Measurements from ENCODE around the gene UBE2A.

The UBE2A gene

DNA sequence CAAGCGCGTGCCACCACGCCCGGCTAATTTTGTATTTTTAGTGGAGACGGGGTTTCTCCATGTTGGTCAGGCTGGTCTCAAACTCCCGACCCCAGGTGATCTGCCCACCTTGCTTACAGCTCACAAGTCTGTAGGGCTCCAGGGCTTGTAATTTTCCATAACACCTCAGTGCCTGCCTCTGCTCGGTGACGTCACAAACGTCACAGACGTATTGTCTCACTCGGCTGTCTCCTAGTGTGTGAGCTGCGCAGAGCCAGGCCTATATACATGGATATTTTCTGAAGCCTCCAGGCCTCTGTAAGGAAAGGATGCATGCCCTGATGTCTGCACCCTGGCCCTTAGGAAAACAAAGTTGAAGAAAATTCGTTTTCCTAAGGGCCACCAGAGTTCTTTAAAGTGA lies 40.4 kb downstream of the UBE2A start:
- DNase-seq, result no peak

GRCh38 chrX:119617517-119618164 lies 43.3 kb downstream of the UBE2A start:
- no peak for DNase-seq

DNA sequence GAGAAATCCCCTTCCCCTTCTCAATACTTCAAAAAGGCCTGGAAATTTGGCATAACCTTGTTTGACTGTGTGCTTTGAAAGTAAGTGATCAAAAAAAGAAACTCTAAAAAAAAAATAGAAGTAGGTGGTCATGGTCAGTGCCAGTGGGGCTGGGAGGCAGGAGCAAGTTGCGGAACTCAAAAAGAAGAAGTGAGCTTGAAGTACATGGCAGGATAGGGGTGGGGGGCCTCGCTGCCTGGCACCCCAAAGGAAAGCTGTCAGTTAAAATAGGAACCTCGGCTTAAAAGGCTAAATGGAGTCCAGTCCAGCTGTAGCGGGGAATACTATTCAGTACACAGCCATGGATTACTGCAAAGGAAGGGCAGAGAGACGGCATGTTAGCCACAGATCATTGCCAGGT lies 44.1 kb downstream of the UBE2A start:
- DNase-seq, result no peak

DNA sequence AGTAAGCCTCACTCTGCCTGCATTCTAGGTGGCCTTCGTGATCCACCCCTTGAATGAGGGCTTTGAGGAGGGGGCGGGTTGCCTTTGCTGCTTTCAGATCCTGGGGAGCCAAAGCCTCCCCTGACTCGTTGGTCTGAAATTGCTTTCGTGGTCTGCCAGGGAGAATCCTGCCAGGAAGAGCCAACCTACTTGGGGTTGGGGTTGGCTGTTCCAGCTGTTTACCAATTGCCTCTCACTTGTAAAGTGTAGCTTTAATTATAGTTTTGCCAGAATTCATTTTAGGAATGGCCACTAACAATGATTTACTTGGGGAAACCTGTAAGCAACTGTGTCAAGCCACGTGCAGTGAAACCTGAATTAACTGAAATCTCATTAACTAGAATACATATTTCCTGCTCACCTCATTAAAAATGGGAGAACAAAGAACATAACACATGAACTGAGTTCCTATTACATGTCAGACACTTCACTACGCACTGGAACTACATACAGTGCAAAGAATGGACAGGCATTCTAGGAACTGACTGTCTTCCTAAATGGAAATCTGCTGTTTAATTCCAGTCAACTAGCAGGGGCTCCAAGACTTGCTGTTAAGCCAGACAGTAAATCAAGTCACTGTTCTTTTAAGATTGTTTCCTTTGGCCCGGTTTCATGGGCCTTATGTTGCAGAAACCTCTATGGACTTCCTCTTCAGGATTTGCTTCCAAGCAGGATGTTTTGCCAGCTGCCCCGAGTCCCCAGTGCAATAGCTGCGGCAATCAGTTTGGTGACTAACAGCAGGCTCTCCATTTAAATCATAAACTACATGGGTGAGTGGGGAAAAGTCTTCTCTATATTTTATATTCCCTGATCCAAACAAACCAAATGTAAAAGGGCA lies 48.2 kb downstream of the UBE2A start:
- no peak for DNase-seq

GRCh38 chrX:119624417-119624816 lies 50.1 kb downstream of the UBE2A start:
- no peak for DNase-seq

DNA sequence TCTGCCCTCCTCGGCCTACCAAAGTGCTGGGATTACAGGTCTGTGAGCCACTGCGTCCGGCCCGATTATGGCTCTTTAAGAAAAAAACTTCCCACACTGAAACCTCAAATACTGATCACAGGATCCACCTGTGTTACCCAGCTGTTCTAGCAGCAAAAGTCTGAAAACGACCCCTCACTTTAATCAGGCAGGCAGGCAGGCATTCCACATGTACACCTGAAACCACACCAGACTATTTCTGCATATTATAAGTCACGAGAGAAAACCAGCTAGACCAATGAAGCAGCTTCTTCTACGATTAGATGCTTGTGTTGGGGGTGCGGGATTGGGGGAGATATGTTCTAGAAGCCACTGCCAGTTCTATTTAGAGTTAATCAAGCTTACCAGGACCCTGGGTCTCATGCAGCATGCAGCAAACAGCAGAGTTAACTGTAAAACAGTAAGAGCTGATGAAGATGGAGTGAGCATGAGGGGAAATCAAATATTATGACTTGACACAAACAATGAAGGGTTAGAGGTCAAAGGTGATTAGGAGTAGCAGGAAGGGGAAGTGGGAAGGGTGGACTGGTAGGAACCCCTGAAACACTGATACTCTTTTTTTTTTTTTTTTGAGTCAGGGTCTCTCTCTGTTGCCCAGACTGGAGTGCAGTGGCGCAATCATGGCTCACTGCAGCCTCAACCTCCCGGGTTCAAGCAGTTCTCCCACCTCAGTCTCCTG lies 50.7 kb downstream of the UBE2A start:
- no peak for DNase-seq

GRCh38 chrX:119625843-119626242 lies 51.5 kb downstream of the UBE2A start:
- DNase-seq, result no peak

Data from NCI-H774 (cell line).